ENCODE measurements around the gene GGN. TPM values are rescaled to one million over a fixed set of nuclear protein-coding genes. Genes with fewer than 3 reads are reported as not detected.
A peak's percentile ranks its signal among the peaks of the same experiment; 100 is the strongest.

GGN gene
- total and polyA plus RNA-seq, 2 donors (not counting 1 experiment from before 2014, with no cell fraction given): 0.20 to 0.50 TPM

- DNase-seq (ENCODE audit: low read depth in 2 of 2): peak in 1 of 2 donors; percentile 44
- Histone ChIP-seq H2AFZ (ENCODE audit: low read length) (no peak overlapping the region), H3K27ac (ENCODE audit: insufficient read depth, low read length) (no peak overlapping the region), H3K4me1 (ENCODE audit: control insufficient read depth, extremely low read depth, insufficient read depth, low read length) (no peaks in the 10 kb centered on the region), H4K20me1 (ENCODE audit: control insufficient read depth, extremely low read depth, insufficient read depth, low read length) (no peaks in the 10 kb centered on the region), H3K4me3 (replicated peaks in 1 of 4; ENCODE audit: control extremely low read depth in 1 of 4, insufficient read depth in 1 of 4, low read depth in 3 of 4, low read length in 4 of 4) (no peak overlapping the region), H3K36me3 (ENCODE audit: control insufficient read depth, insufficient read depth, low read length) (peaks cover 2% of the 10 kb centered on the region), H3K4me2 (ENCODE audit: extremely low read depth, insufficient read depth, low read length) (no peak overlapping the region), H3K27me3 (ENCODE audit: control insufficient read depth, insufficient read depth, low read length) (no peaks in the 10 kb centered on the region), H3K9ac (ENCODE audit: insufficient read depth, low read length) (no peak overlapping the region), H3K79me2 (ENCODE audit: control insufficient read depth, insufficient read depth, low read length) (no peaks in the 10 kb centered on the region), H3K9me3 (ENCODE audit: control insufficient read depth, insufficient read depth, low read depth, low read length) (no peaks in the 10 kb centered on the region)
- TF ChIP-seq EZH2 (IDR thresholded peaks at IDR 0.05; ENCODE audit: low read length, missing control alignments) (no peak), CTCF (conservative IDR thresholded peaks at IDR 0.05 in 1 of 2, IDR thresholded peaks at IDR 0.05 in 1 of 2; ENCODE audit: low read depth in 1 of 2, low read length in 2 of 2) (no peak)
Observed at GRCh38 chr19:38400361-38400760, 12.5 kb upstream of the GGN start.

GRCh38 chr19:38399537-38399936 is 11.7 kb upstream of the GGN start:
- TF ChIP-seq CTCF (conservative IDR thresholded peaks at IDR 0.05 in 1 of 2, IDR thresholded peaks at IDR 0.05 in 1 of 2; ENCODE audit: low read depth in 1 of 2, low read length in 2 of 2) (no peak), EZH2 (IDR thresholded peaks at IDR 0.05; ENCODE audit: low read length, missing control alignments) (no peak)
- no peak overlapping the region for H3K4me2 ChIP-seq (ENCODE audit: extremely low read depth, insufficient read depth, low read length)
- H3K36me3 ChIP-seq (ENCODE audit: control insufficient read depth, insufficient read depth, low read length): peaks cover 2% of the 10 kb centered on the region
- H4K20me1 ChIP-seq (ENCODE audit: control insufficient read depth, extremely low read depth, insufficient read depth, low read length): no peaks in the 10 kb centered on the region
- H2AFZ ChIP-seq (ENCODE audit: low read length): no peak overlapping the region
- no peak overlapping the region for H3K9ac ChIP-seq (ENCODE audit: insufficient read depth, low read length)
- no peak for DNase-seq (ENCODE audit: low read depth in 2 of 2)
- H3K4me1 ChIP-seq (ENCODE audit: control insufficient read depth, extremely low read depth, insufficient read depth, low read length): no peaks in the 10 kb centered on the region
- no peaks in the 10 kb centered on the region for H3K79me2 ChIP-seq (ENCODE audit: control insufficient read depth, insufficient read depth, low read length)
- no peaks in the 10 kb centered on the region for H3K27me3 ChIP-seq (ENCODE audit: control insufficient read depth, insufficient read depth, low read length)
- H3K9me3 ChIP-seq (ENCODE audit: control insufficient read depth, insufficient read depth, low read depth, low read length): no peaks in the 10 kb centered on the region
- no peak overlapping the region for H3K27ac ChIP-seq (ENCODE audit: insufficient read depth, low read length)
- no peak overlapping the region for H3K4me3 ChIP-seq (replicated peaks in 1 of 4; ENCODE audit: control extremely low read depth in 1 of 4, insufficient read depth in 1 of 4, low read depth in 3 of 4, low read length in 4 of 4)

- Histone ChIP-seq H4K20me1 (ENCODE audit: control insufficient read depth, extremely low read depth, insufficient read depth, low read length) (no peaks in the 10 kb centered on the region), H3K27ac (ENCODE audit: insufficient read depth, low read length) (no peak overlapping the region), H3K9me3 (ENCODE audit: control insufficient read depth, insufficient read depth, low read depth, low read length) (no peaks in the 10 kb centered on the region), H3K4me1 (ENCODE audit: control insufficient read depth, extremely low read depth, insufficient read depth, low read length) (no peaks in the 10 kb centered on the region), H3K9ac (ENCODE audit: insufficient read depth, low read length) (no peak overlapping the region), H2AFZ (ENCODE audit: low read length) (no peak overlapping the region), H3K27me3 (ENCODE audit: control insufficient read depth, insufficient read depth, low read length) (no peaks in the 10 kb centered on the region), H3K4me3 (replicated peaks in 1 of 4; ENCODE audit: control extremely low read depth in 1 of 4, insufficient read depth in 1 of 4, low read depth in 3 of 4, low read length in 4 of 4) (no peak overlapping the region), H3K36me3 (ENCODE audit: control insufficient read depth, insufficient read depth, low read length) (peaks cover 2% of the 10 kb centered on the region), H3K4me2 (ENCODE audit: extremely low read depth, insufficient read depth, low read length) (no peak overlapping the region), H3K79me2 (ENCODE audit: control insufficient read depth, insufficient read depth, low read length) (no peaks in the 10 kb centered on the region)
- DNase-seq (ENCODE audit: low read depth in 2 of 2): no peak
- no peak for TF ChIP-seq CTCF (conservative IDR thresholded peaks at IDR 0.05 in 1 of 2, IDR thresholded peaks at IDR 0.05 in 1 of 2; ENCODE audit: low read depth in 1 of 2, low read length in 2 of 2)
- no peak for TF ChIP-seq EZH2 (IDR thresholded peaks at IDR 0.05; ENCODE audit: low read length, missing control alignments)
Observed at GRCh38 chr19:38399081-38399480, 11.2 kb upstream of the GGN start.

Measured in fibroblast of lung (primary cell).